ENCODE data around the gene PYDC1.
"Not testable (repeated sequence)": the region's sequence is repeated elsewhere in the genome, so short reads cannot be mapped to it uniquely, and the experiment has no call there.

The PYDC1 gene

GRCh38 chr16:31216422-31217135, at the start of gene PYDC1:
PYDC1 (minus strand) TSS chr16:31217135; CDS start chr16:31217028, 107 bp downstream.
- no peak for DNase-seq (ENCODE audit: low read depth)

GRCh38 chr16:31265329-31266245, 48.7 kb upstream of the PYDC1 start:
- peak; percentile 39 for DNase-seq (ENCODE audit: low read depth)

- no peak for DNase-seq (ENCODE audit: low read depth)
Observed at GRCh38 chr16:31262084-31262483, 45.1 kb upstream of the PYDC1 start.

- DNase-seq (ENCODE audit: low read depth): no peak
Observed at GRCh38 chr16:31260136-31260931, 43.4 kb upstream of the PYDC1 start.

GRCh38 chr16:31258366-31258765, 41.4 kb upstream of the PYDC1 start:
- DNase-seq (ENCODE audit: low read depth): no peak

- no peak for DNase-seq (ENCODE audit: low read depth)
Observed at GRCh38 chr16:31256466-31256865, 39.5 kb upstream of the PYDC1 start.

- DNase-seq (ENCODE audit: low read depth): no peak
Observed at GRCh38 chr16:31253642-31254045, 36.7 kb upstream of the PYDC1 start.

GRCh38 chr16:31251435-31251834, 34.5 kb upstream of the PYDC1 start:
- DNase-seq (ENCODE audit: low read depth): no peak

- no peak for DNase-seq (ENCODE audit: low read depth)
Observed at GRCh38 chr16:31250782-31251384, 33.9 kb upstream of the PYDC1 start.

- DNase-seq (ENCODE audit: low read depth): no peak
Observed at GRCh38 chr16:31248344-31248743, 31.4 kb upstream of the PYDC1 start.

- no peak for DNase-seq (ENCODE audit: low read depth)
Observed at GRCh38 chr16:31246296-31246695, 29.4 kb upstream of the PYDC1 start.

- DNase-seq (ENCODE audit: low read depth): not testable (repeated sequence)
Observed at GRCh38 chr16:31245598-31245997, 28.7 kb upstream of the PYDC1 start.

GRCh38 chr16:31243734-31244670, 27.1 kb upstream of the PYDC1 start:
- no peak for DNase-seq (ENCODE audit: low read depth)

- no peak for DNase-seq (ENCODE audit: low read depth)
Observed at GRCh38 chr16:31242206-31242605, 25.3 kb upstream of the PYDC1 start.

- DNase-seq (ENCODE audit: low read depth): no peak
Observed at GRCh38 chr16:31238041-31238440, 21.1 kb upstream of the PYDC1 start.

GRCh38 chr16:31229501-31229900, 12.6 kb upstream of the PYDC1 start:
- no peak for DNase-seq (ENCODE audit: low read depth)

GRCh38 chr16:31228206-31228605, 11.3 kb upstream of the PYDC1 start:
- DNase-seq (ENCODE audit: low read depth): no peak

GRCh38 chr16:31225193-31225592, 8.3 kb upstream of the PYDC1 start:
- DNase-seq (ENCODE audit: low read depth): no peak

- no peak for DNase-seq (ENCODE audit: low read depth)
Observed at GRCh38 chr16:31224092-31224955, 7.4 kb upstream of the PYDC1 start.

- no peak for DNase-seq (ENCODE audit: low read depth)
Observed at GRCh38 chr16:31223044-31223443, 6.1 kb upstream of the PYDC1 start.

All from stimulated activated CD8-positive, alpha-beta memory T cell treated with anti-CD3 and anti-CD28 coated beads, Interleukin-15, amount 100 ng/mL, for 24 hours (primary cell).